ENCODE measurements around the gene C12orf57. TPM values are rescaled to one million over a fixed set of nuclear protein-coding genes. Genes with fewer than 3 reads are reported as not detected.

C12orf57 gene
- total and polyA plus RNA-seq, 2 experiments from 2014 or later = 247 to 264 TPM

DNA sequence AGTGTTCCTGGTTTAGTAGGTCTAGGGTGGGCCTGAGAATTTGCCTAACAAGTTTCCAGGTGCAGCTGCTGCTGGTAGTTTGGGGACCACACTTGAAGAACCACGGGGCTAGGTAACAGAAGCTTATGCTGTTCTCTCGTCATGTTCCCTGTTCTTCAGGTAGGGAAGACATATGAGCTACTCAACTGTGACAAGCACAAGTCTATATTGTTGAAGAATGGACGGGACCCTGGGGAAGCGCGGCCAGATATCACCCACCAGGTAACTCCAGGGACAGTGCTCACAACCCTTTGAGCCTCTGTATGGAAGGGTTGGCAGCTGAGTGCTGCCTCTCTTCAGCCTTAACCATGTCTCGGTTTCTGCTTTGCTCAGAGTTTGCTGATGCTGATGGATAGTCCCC lies 30.4 kb downstream of the C12orf57 start:
- DNase-seq = no peak
- Histone ChIP-seq H3K9me3 (ENCODE audit: low read depth) (no peaks in the 10 kb centered on the region), H3K9ac (no peak overlapping the region), H4K20me1 (ENCODE audit: insufficient read depth) (no peaks in the 10 kb centered on the region), H3K9me2 (ENCODE audit: insufficient read depth) (no peaks in the 10 kb centered on the region), H3K27ac (no peak overlapping the region), H3K27me3 (replicated peaks; ENCODE audit: insufficient read depth) (no peaks in the 10 kb centered on the region), H3K4me3 (no peak overlapping the region), H3K4me1 (ENCODE audit: insufficient read depth) (peaks cover 15% of the 10 kb centered on the region), H3K79me2 (ENCODE audit: insufficient read depth) (peaks cover 51% of the 10 kb centered on the region), H3F3A (ENCODE audit: insufficient read depth) (peaks cover 6% of the 10 kb centered on the region; the same call in 1 of the 2 replicates), H3K36me3 (ENCODE audit: low read depth) (peaks cover 34% of the 10 kb centered on the region), H2AFZ (no peak overlapping the region), H3K4me2 (ENCODE audit: unreplicated experiment) (no peak overlapping the region)
- in situ Hi-C loops (cut with MboI) = no loop called here
- no peak for TF ChIP-seq EZH2 (IDR thresholded peaks at IDR 0.05; ENCODE audit: insufficient read depth, poor library complexity, severe bottlenecking)
- TF ChIP-seq EZH2phosphoT487 (IDR thresholded peaks at IDR 0.05; ENCODE audit: insufficient read depth, low read depth) = no peak
- WGBS, 2 experiments (ENCODE audit: low coverage in 1 of 2, low lambda C conversion rate in 2 of 2, missing lambda C conversion rate in 2 of 2) = 88 to 89% methylated on average over 6 of the region's 6 CpGs

DNA sequence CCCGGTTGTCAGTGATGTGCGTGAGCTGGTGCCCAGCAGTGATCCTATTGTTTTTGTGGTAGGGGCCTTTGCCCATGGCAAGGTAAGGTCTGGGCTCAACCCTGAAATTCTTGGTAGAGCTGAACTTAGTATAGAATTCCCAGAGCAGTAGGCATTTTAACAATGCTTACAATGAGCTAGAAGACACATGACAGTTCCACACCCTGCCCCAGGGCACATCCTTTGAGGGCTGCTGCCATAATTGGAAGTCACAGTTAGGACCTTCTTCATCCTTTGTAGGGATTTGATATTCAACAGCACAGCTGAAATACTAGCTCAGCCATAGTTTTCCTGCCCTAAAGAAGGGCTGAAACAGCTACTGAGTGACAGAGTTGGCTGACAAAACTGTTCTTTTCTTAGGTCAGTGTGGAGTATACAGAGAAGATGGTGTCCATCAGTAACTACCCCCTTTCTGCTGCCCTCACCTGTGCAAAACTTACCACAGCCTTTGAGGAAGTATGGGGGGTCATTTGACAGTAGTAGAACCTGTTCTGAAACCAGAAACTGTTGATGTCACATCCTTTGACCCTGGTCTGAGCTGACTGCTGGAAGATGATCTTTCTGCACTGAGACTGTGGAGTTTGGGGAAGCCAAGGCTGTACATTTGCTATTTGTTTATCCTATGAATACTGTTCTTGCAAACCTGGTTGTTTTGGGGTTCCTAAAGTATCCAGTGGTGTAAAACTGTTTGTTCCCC lies 31.6 kb downstream of the C12orf57 start:
- Histone ChIP-seq H3K9me2 (ENCODE audit: insufficient read depth) (no peaks in the 10 kb centered on the region), H3K27ac (no peak overlapping the region), H3K36me3 (ENCODE audit: low read depth) (peaks cover 34% of the 10 kb centered on the region), H3K4me2 (ENCODE audit: unreplicated experiment) (no peak overlapping the region), H3K9ac (no peak overlapping the region), H3K4me1 (ENCODE audit: insufficient read depth) (peaks cover 12% of the 10 kb centered on the region), H3K27me3 (replicated peaks; ENCODE audit: insufficient read depth) (no peaks in the 10 kb centered on the region), H4K20me1 (ENCODE audit: insufficient read depth) (no peaks in the 10 kb centered on the region), H3K4me3 (no peak overlapping the region), H3K79me2 (ENCODE audit: insufficient read depth) (peaks cover 39% of the 10 kb centered on the region), H3F3A (ENCODE audit: insufficient read depth) (peaks cover 6% of the 10 kb centered on the region; the same call in 1 of the 2 replicates), H2AFZ (no peak overlapping the region), H3K9me3 (ENCODE audit: low read depth) (no peaks in the 10 kb centered on the region)
- DNase-seq = no peak
- in situ Hi-C loops (cut with MboI) = no loop called here
- WGBS, 2 experiments (ENCODE audit: low coverage in 1 of 2, low lambda C conversion rate in 2 of 2, missing lambda C conversion rate in 2 of 2) = 63 to 73% methylated on average over 2 of the region's 2 CpGs
- TF ChIP-seq EZH2phosphoT487 (IDR thresholded peaks at IDR 0.05; ENCODE audit: insufficient read depth, low read depth) = no peak
- TF ChIP-seq EZH2 (IDR thresholded peaks at IDR 0.05; ENCODE audit: insufficient read depth, poor library complexity, severe bottlenecking) = no peak

DNA sequence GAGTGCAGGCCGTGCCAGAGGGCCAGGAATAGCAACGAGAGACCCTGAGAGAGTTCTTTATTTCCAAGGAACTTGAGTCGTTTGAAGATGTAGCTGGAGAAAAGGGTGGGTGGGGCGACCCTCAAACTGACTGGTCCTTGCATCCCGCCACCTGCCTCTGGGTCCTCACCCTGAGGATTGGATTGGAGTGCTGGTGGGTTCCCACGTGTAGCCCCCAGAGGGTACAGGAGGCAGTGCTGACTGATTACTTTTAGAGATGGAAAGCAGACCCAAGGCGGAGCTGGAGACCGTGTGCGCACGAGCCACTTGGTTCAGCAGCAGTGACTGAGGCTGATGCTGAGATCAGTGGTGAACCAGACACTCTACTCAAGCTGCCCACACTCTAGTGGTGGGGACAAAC lies 33.8 kb downstream of the C12orf57 start:
- peaks cover 6% of the 10 kb centered on the region; the same call in 1 of the 2 replicates for H3F3A ChIP-seq (ENCODE audit: insufficient read depth)
- in situ Hi-C loops (cut with MboI) = no loop called here
- DNase-seq = no peak
- no peaks in the 10 kb centered on the region for H3K27me3 ChIP-seq (replicated peaks; ENCODE audit: insufficient read depth)
- peaks cover 19% of the 10 kb centered on the region for H3K79me2 ChIP-seq (ENCODE audit: insufficient read depth)
- peaks cover 1% of the 10 kb centered on the region; the same call in 1 of the 2 replicates for H3K4me1 ChIP-seq (ENCODE audit: insufficient read depth)
- H3K4me3 ChIP-seq = no peak overlapping the region
- H2AFZ ChIP-seq = no peak overlapping the region
- H3K36me3 ChIP-seq (ENCODE audit: low read depth) = peaks cover 30% of the 10 kb centered on the region
- no peak overlapping the region for H3K27ac ChIP-seq
- no peak overlapping the region for H3K4me2 ChIP-seq (ENCODE audit: unreplicated experiment)
- 70 to 74% methylated on average over 10 of the region's 10 CpGs for WGBS, 2 experiments (ENCODE audit: low coverage in 1 of 2, low lambda C conversion rate in 2 of 2, missing lambda C conversion rate in 2 of 2)
- no peaks in the 10 kb centered on the region for H3K9me2 ChIP-seq (ENCODE audit: insufficient read depth)
- no peaks in the 10 kb centered on the region for H4K20me1 ChIP-seq (ENCODE audit: insufficient read depth)
- TF ChIP-seq EZH2phosphoT487 (IDR thresholded peaks at IDR 0.05; ENCODE audit: insufficient read depth, low read depth) = no peak
- no peak for TF ChIP-seq EZH2 (IDR thresholded peaks at IDR 0.05; ENCODE audit: insufficient read depth, poor library complexity, severe bottlenecking)
- no peaks in the 10 kb centered on the region for H3K9me3 ChIP-seq (ENCODE audit: low read depth)
- H3K9ac ChIP-seq = no peak overlapping the region

DNA sequence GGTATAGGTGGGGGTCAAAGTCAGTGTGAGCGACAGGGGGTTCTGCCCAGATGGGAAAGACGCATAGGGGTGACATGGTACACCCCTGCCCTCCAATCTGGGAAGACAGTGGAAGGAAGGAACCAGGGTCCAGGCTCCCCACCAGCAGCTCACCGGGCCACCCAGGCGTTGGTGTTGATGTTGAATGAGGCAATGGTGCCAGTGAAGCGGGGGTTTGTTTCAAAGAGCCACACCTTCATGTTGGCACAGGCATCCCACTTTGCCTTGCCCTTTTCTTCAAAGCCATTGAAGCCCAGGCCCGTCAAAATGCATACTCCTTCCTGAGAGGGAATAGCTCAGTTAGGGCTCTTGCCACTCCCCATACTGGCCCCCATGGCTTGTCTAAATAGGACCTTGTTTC lies 34.4 kb downstream of the C12orf57 start:
- no peak overlapping the region for H3K4me2 ChIP-seq (ENCODE audit: unreplicated experiment)
- H3K79me2 ChIP-seq (ENCODE audit: insufficient read depth) = peaks cover 13% of the 10 kb centered on the region
- H3K9me3 ChIP-seq (ENCODE audit: low read depth) = no peaks in the 10 kb centered on the region
- 86 to 88% methylated on average over 6 of the region's 6 CpGs for WGBS, 2 experiments (ENCODE audit: low coverage in 1 of 2, low lambda C conversion rate in 2 of 2, missing lambda C conversion rate in 2 of 2)
- DNase-seq = no peak
- H3K4me1 ChIP-seq (ENCODE audit: insufficient read depth) = no peaks in the 10 kb centered on the region
- H3K9ac ChIP-seq = no peak overlapping the region
- H3K9me2 ChIP-seq (ENCODE audit: insufficient read depth) = no peaks in the 10 kb centered on the region
- H3K4me3 ChIP-seq = no peak overlapping the region
- H2AFZ ChIP-seq = no peak overlapping the region
- TF ChIP-seq EZH2phosphoT487 (IDR thresholded peaks at IDR 0.05; ENCODE audit: insufficient read depth, low read depth) (no peak), EZH2 (IDR thresholded peaks at IDR 0.05; ENCODE audit: insufficient read depth, poor library complexity, severe bottlenecking) (no peak)
- H3K27me3 ChIP-seq (replicated peaks; ENCODE audit: insufficient read depth) = no peaks in the 10 kb centered on the region
- H3F3A ChIP-seq (ENCODE audit: insufficient read depth) = peaks cover 6% of the 10 kb centered on the region; the same call in 1 of the 2 replicates
- no peaks in the 10 kb centered on the region for H4K20me1 ChIP-seq (ENCODE audit: insufficient read depth)
- H3K27ac ChIP-seq = no peak overlapping the region
- in situ Hi-C loops (cut with MboI) = no loop called here
- H3K36me3 ChIP-seq (ENCODE audit: low read depth) = peaks cover 34% of the 10 kb centered on the region
